ENCODE results near the gene SIAH2. TPM values are rescaled to one million over a fixed set of nuclear protein-coding genes. Genes with fewer than 3 reads are reported as not detected.

The SIAH2 gene
- total RNA-seq, 1 donor from 2014 or later, result 18.2 TPM

DNA sequence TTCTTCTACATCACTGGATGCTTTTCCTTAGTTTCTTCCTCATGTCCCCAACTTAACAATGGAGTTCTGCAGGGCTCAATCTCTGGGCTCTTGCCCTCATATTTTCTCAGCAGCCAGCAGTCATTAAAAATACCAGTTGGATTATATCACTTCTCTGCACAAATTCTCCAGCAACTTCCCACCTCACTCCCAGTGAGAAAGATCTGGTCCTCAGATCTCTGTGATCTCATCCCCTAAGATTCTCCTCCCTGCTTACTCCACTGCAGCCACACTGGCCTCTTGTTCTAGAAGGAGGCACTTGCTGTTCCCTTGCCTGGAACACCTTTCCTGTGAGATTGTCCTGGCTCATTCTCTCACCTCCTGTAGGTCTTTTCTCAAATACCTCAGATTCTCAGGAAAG is 65.3 kb downstream of the SIAH2 start:
- peaks cover 3% of the 10 kb centered on the region for H3K9me3 Mint-ChIP-seq
- H3K4me3 Mint-ChIP-seq, result no peak overlapping the region
- H3K27me3 Mint-ChIP-seq, result peaks cover 6% of the 10 kb centered on the region
- H3K4me1 Mint-ChIP-seq (ENCODE audit: unreplicated experiment), result no peaks in the 10 kb centered on the region
- TF ChIP-seq CTCF (conservative IDR thresholded peaks at IDR 0.05), result no peak
- H3K27ac Mint-ChIP-seq, result no peak overlapping the region
- H3K36me3 Mint-ChIP-seq, result no peaks in the 10 kb centered on the region
- no peak for DNase-seq (ENCODE audit: extremely low spot score, unreplicated experiment)

GRCh38 chr3:150691414-150692040 is 71.4 kb downstream of the SIAH2 start:
- Mint-ChIP-seq H3K9me3 (no peaks in the 10 kb centered on the region), H3K27me3 (no peaks in the 10 kb centered on the region), H3K4me1 (ENCODE audit: unreplicated experiment) (no peaks in the 10 kb centered on the region), H3K27ac (no peak overlapping the region), H3K36me3 (no peaks in the 10 kb centered on the region), H3K4me3 (no peak overlapping the region)
- no peak for DNase-seq (ENCODE audit: extremely low spot score, unreplicated experiment)
- TF ChIP-seq CTCF (conservative IDR thresholded peaks at IDR 0.05), result no peak

Other genes starting within 250 kb of the SIAH2 start
- gene SERP1, start 216.7 kb downstream of the SIAH2 start, total RNA-seq (ENCODE audit: low replicate concordance), result 96.8 and 162 TPM in 2 replicates
- gene EIF2A, start 216.4 kb downstream of the SIAH2 start, total RNA-seq (ENCODE audit: low replicate concordance), result 56.1 and 58.3 TPM in 2 replicates
- 73.8 and 92.7 TPM in 2 replicates for gene SELENOT, start 159.8 kb downstream of the SIAH2 start, total RNA-seq (ENCODE audit: low replicate concordance)
- gene ERICH6, start 59.2 kb downstream of the SIAH2 start, total RNA-seq (ENCODE audit: low replicate concordance), result not detected in 2 replicates
- not detected in 2 replicates for gene MINDY4B, start 142.3 kb upstream of the SIAH2 start, total RNA-seq (ENCODE audit: low replicate concordance)
- gene CLRN1, start 209.6 kb upstream of the SIAH2 start, total RNA-seq (ENCODE audit: low replicate concordance), result not detected in 2 replicates